Measurements from ENCODE around the gene OSBPL5.
A peak's percentile ranks its signal among the peaks of the same experiment; 100 is the strongest.

The OSBPL5 gene

GRCh38 chr11:3165916-3166267, 782 bp upstream of the OSBPL5 start:
- Mint-ChIP-seq H3K4me1 (peaks cover 22% of the 10 kb centered on the region), H3K27ac (no peak overlapping the region), H3K27me3 (peaks cover 94% of the 10 kb centered on the region), H3K36me3 (no peaks in the 10 kb centered on the region), H3K9me3 (no peaks in the 10 kb centered on the region), H3K4me3 (peak overlapping the region; percentile 72)
- peak; percentile 20 for DNase-seq
- CTCF ChIA-PET: no interaction called here

- peak overlapping the region; percentile 61 for H3K4me3 Mint-ChIP-seq
- DNase-seq: peak; percentile 31
- H3K27me3 Mint-ChIP-seq: peaks cover 94% of the 10 kb centered on the region
- no peak overlapping the region for H3K27ac Mint-ChIP-seq
- CTCF ChIA-PET: no interaction called here
- peaks cover 19% of the 10 kb centered on the region for H3K4me1 Mint-ChIP-seq
- H3K36me3 Mint-ChIP-seq: no peaks in the 10 kb centered on the region
- H3K9me3 Mint-ChIP-seq: no peaks in the 10 kb centered on the region
Measured at GRCh38 chr11:3164552-3165151, 458 bp downstream of the OSBPL5 start.

GRCh38 chr11:3164138-3164551, 965 bp downstream of the OSBPL5 start:
- no peaks in the 10 kb centered on the region for H3K9me3 Mint-ChIP-seq

DNA sequence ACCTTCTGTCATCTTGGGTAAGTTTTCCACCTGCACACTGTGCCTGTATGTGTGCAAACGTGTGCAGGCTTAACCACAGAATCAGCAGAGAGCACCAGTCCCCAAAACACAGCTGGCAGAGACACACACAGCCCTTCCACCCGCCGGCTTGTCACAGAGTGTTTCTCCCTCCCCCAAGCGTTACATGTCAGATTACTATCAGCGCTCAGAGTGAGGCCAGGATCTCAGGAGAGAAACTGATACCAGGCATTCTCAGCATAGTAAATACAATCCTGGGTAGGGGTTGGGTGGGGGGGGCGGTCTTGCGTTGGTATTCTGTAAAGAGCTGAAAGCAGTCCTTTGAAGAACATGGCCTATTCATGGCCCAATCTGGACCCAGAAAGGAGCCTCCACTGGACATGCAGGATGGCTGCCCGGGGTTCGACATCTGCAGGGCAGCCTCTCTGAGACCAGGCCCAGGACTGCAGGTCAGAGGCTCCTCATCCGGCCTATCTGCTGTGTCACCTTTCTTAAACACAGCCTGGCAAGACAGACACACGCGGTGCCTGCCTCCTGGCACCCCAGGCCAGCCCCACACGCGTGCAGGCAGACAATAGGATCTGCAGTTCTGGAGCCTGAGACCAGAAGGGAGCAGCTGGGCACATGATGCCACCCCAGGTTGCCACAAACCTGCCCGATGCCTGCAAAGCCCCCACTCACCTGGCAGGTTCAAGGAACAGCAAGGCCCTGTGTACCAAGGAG, 1.7 kb downstream of the OSBPL5 start:
- H3K27ac Mint-ChIP-seq: no peak overlapping the region
- peak; percentile 20 for DNase-seq
- CTCF ChIA-PET: interaction anchor here (1.0 kb wide), 1 partner anchor 53 kb away, joined by 3 read pairs; no protein-coding TSS in a partner anchor
- H3K4me1 Mint-ChIP-seq: peaks cover 13% of the 10 kb centered on the region
- no peaks in the 10 kb centered on the region for H3K36me3 Mint-ChIP-seq
- peaks cover 94% of the 10 kb centered on the region for H3K27me3 Mint-ChIP-seq
- H3K4me3 Mint-ChIP-seq: peak overlapping the region; percentile 68
- H3K9me3 Mint-ChIP-seq: no peaks in the 10 kb centered on the region

More at GRCh38 chr11:3164138-3164551, 965 bp downstream of the OSBPL5 start:
- Mint-ChIP-seq H3K4me1 (peaks cover 17% of the 10 kb centered on the region), H3K27me3 (peaks cover 94% of the 10 kb centered on the region), H3K36me3 (no peaks in the 10 kb centered on the region), H3K4me3 (peak overlapping the region; percentile 68), H3K27ac (no peak overlapping the region)
- CTCF ChIA-PET: no interaction called here
- DNase-seq: peak; percentile 23

GRCh38 chr11:3162410-3163240, 2.5 kb downstream of the OSBPL5 start:
- Mint-ChIP-seq H3K27me3 (peaks cover 93% of the 10 kb centered on the region), H3K36me3 (no peaks in the 10 kb centered on the region), H3K4me3 (no peak overlapping the region), H3K4me1 (peaks cover 13% of the 10 kb centered on the region), H3K9me3 (no peaks in the 10 kb centered on the region), H3K27ac (no peak overlapping the region)
- CTCF ChIA-PET: interaction anchor here (1.0 kb wide), 1 partner anchor 52 kb away, joined by 3 read pairs; no protein-coding TSS in a partner anchor
- DNase-seq: peak; percentile 19

DNA sequence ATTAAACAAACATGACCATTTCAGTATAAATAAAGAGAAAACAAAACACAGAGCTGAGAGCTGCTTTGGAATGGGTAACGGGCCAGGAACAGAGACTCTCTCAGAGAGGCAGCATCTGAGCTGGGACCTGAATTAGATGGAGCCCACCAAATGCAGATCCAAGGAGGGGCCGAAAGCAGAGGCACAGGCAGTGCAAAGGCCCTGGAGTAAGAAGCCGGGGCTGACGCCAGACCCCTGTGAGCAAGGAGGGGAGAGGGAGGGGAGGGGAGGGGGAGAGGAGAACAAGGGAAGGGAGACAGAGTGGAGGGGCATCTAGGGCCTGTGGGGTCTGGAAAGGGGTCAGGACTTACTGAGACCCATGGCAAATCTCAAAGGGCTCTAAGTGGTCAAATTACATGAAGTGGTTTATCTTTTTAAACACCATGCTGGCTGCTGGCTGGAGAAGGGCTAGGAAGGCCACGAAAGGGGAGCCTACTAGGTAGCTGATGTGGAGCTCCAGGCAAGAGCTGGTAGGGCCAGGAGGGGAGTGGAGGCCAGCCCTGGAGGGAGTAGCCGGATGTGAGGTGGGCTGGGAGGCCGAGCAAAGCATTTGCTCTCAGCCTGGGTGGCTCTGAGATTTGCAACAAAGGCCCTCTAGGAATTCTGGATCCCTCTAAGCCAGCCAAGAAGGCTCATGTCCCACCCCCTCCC, 3.2 kb downstream of the OSBPL5 start:
- DNase-seq: no peak
- H3K36me3 Mint-ChIP-seq: no peaks in the 10 kb centered on the region
- peaks cover 88% of the 10 kb centered on the region for H3K27me3 Mint-ChIP-seq
- H3K4me3 Mint-ChIP-seq: no peak overlapping the region
- peaks cover 13% of the 10 kb centered on the region for H3K4me1 Mint-ChIP-seq
- no peak overlapping the region for H3K27ac Mint-ChIP-seq
- H3K9me3 Mint-ChIP-seq: no peaks in the 10 kb centered on the region
- CTCF ChIA-PET: no interaction called here

DNA sequence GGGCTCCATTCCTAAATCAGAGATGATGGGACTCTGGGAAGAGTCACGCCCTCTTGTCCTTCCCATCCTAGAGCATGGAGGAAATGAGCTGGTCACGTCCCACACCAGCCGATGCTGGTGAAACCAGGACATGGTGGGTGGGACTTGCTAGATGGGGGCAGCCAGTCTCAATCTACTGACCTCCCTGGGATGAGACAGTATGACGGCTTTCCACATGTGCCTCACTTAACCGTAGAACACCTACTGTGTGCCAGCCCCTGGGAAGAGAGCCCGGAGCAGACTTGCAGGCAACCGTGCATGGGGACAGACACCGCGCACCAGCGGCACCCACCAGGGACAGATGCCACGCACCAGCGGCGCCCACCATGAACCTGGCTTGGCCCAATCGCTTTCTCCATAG, 3.8 kb downstream of the OSBPL5 start:
- DNase-seq: peak; percentile 20
- H3K27ac Mint-ChIP-seq: no peak overlapping the region
- CTCF ChIA-PET: no interaction called here
- H3K4me1 Mint-ChIP-seq: peaks cover 13% of the 10 kb centered on the region
- H3K36me3 Mint-ChIP-seq: no peaks in the 10 kb centered on the region
- H3K4me3 Mint-ChIP-seq: no peak overlapping the region
- H3K27me3 Mint-ChIP-seq: peaks cover 82% of the 10 kb centered on the region
- no peaks in the 10 kb centered on the region for H3K9me3 Mint-ChIP-seq

DNA sequence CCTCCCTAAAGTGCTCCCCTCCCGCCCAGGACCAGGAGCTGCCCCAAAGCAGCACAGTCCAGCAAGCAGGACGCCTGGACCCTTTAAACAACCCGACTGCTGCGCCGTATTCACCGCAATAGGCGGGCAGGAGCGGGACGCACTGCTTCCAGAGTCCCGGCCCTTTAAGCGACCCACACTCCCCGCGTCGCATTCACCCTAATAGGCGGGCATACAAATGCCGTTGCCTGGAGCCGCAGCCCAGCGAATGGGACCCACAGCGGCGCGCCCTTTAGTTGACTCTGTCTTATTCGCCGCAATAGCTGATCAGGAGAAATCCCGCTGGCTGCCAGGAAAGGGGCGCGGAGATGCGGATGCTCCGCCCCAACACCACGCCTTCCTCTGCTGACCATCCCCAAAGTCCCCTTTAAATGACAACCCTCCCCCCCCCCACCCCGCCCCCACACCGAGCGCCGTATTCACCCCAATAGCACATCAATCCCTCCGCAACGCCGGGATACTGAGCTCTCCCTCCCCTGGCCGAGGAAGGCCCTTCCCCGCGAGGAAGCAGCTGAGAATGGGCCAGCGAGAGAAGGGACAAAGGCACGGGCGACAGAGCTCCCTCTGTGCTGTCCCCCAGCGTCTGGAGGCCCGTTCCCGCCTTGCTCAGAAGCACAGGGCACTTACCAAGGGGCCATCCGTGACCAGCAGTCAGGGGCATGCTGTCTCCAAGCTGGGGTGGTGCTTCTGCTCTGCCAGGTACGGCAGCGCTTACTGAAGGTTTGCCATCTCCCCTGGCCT, 4.7 kb downstream of the OSBPL5 start:
- Mint-ChIP-seq H3K4me1 (peaks cover 9% of the 10 kb centered on the region), H3K27ac (no peak overlapping the region), H3K9me3 (no peaks in the 10 kb centered on the region), H3K4me3 (no peak overlapping the region), H3K27me3 (peaks cover 74% of the 10 kb centered on the region), H3K36me3 (no peaks in the 10 kb centered on the region)
- CTCF ChIA-PET: no interaction called here
- DNase-seq: peak; percentile 50

- CTCF ChIA-PET: no interaction called here
- Mint-ChIP-seq H3K4me1 (peaks cover 9% of the 10 kb centered on the region), H3K36me3 (no peaks in the 10 kb centered on the region), H3K9me3 (no peaks in the 10 kb centered on the region), H3K27ac (no peak overlapping the region), H3K27me3 (peaks cover 70% of the 10 kb centered on the region), H3K4me3 (no peak overlapping the region)
- DNase-seq: no peak
Measured at GRCh38 chr11:3159296-3160190, 5.6 kb downstream of the OSBPL5 start.

GRCh38 chr11:3158821-3159220, 6.3 kb downstream of the OSBPL5 start:
- Mint-ChIP-seq H3K9me3 (no peaks in the 10 kb centered on the region), H3K4me3 (no peak overlapping the region), H3K27me3 (peaks cover 63% of the 10 kb centered on the region), H3K36me3 (no peaks in the 10 kb centered on the region), H3K27ac (no peak overlapping the region), H3K4me1 (peaks cover 7% of the 10 kb centered on the region)
- CTCF ChIA-PET: no interaction called here
- no peak for DNase-seq

DNA sequence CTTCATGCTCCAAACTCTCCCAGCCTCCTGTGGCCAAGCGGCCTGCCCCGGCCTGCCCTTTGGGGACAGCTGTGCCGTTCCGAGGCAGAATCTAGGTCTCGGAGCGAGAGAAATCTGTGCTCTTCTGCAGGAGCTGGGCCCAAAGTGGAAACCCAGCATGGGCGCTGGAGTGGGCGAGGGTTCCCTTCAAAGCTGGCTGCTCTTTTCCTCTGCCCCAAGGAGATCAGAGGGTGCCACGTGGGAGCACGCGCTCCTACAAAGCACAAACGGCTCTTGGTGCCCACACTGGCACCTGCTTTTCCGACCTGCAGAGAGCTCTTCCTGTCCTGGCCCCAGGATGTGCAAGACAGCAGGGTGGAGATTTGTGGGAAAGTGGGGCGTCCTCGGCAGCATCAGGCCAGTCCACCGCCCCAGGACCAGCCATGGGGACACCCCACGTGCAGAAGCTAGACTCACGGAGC, 6.9 kb downstream of the OSBPL5 start:
- H3K36me3 Mint-ChIP-seq: no peaks in the 10 kb centered on the region
- no peaks in the 10 kb centered on the region for H3K9me3 Mint-ChIP-seq
- no peak for DNase-seq
- no peak overlapping the region for H3K27ac Mint-ChIP-seq
- peaks cover 4% of the 10 kb centered on the region for H3K4me1 Mint-ChIP-seq
- CTCF ChIA-PET: no interaction called here
- no peak overlapping the region for H3K4me3 Mint-ChIP-seq
- H3K27me3 Mint-ChIP-seq: peaks cover 57% of the 10 kb centered on the region

GRCh38 chr11:3157381-3158130, 7.6 kb downstream of the OSBPL5 start:
- Mint-ChIP-seq H3K27me3 (peaks cover 51% of the 10 kb centered on the region), H3K9me3 (no peaks in the 10 kb centered on the region), H3K4me3 (no peak overlapping the region), H3K36me3 (no peaks in the 10 kb centered on the region), H3K27ac (no peak overlapping the region), H3K4me1 (peaks cover 3% of the 10 kb centered on the region)
- DNase-seq: no peak
- CTCF ChIA-PET: no interaction called here

All from activated naive CD4-positive, alpha-beta T cell treated with anti-CD3 and anti-CD28 coated beads, Interleukin-2, amount 10 ng/mL, durations not matched to agents 7 days and 5 days (primary cell).